Measurements from ENCODE around the gene P2RX4. TPM values are rescaled to one million over a fixed set of nuclear protein-coding genes. Genes with fewer than 3 reads are reported as not detected.

Gene P2RX4
- total RNA-seq, 1 experiment from 2014 or later = 8.1 TPM

GRCh38 chr12:121246893-121247557 lies 37.1 kb downstream of the P2RX4 start:
- Histone ChIP-seq H3K23ac (ENCODE audit: insufficient read length, low read depth, low read length) (no peak overlapping the region), H2BK12ac (ENCODE audit: insufficient read length, low read depth, low read length) (no peak overlapping the region), H2AFZ (ENCODE audit: low read length) (no peak overlapping the region), H4K8ac (replicated peaks; ENCODE audit: insufficient read length, low read depth, low read length) (no peak overlapping the region), H3K4me1 (ENCODE audit: insufficient read depth, low read length) (no peaks in the 10 kb centered on the region), H3K9me3 (ENCODE audit: control insufficient read depth, low read depth, low read length) (no peaks in the 10 kb centered on the region), H3K4me2 (ENCODE audit: insufficient read depth, insufficient read length, low read length) (no peak overlapping the region), H3T11ph (ENCODE audit: low read length) (no peak overlapping the region), H3K23me2 (ENCODE audit: insufficient read length, low read depth, low read length, poor library complexity, severe bottlenecking) (no peaks in the 10 kb centered on the region), H2BK15ac (ENCODE audit: low read depth, low read length) (no peak overlapping the region), H3K9ac (ENCODE audit: extremely low read depth, insufficient read length, low read length) (no peak overlapping the region), H3K79me2 (ENCODE audit: insufficient read depth, low read length) (no peaks in the 10 kb centered on the region), H2AK5ac (ENCODE audit: insufficient read length, low read length) (no peak overlapping the region), H2BK120ac (ENCODE audit: low read depth, low read length, poor library complexity, severe bottlenecking) (no peak overlapping the region), H2BK5ac (ENCODE audit: insufficient read length, low read length) (no peak overlapping the region), H3K4ac (ENCODE audit: low read depth, low read length) (no peak overlapping the region), H4K91ac (ENCODE audit: insufficient read length, low read depth, low read length) (no peak overlapping the region), H4K20me1 (ENCODE audit: control insufficient read depth, insufficient read depth, insufficient read length) (no peaks in the 10 kb centered on the region), H3K18ac (ENCODE audit: insufficient read length, low read depth, low read length) (no peak overlapping the region), H3K56ac (ENCODE audit: insufficient read length, low read depth, low read length) (no peak overlapping the region), H4K5ac (ENCODE audit: insufficient read length, low read depth, low read length) (no peak overlapping the region), H2BK20ac (ENCODE audit: low read depth, low read length, poor library complexity, severe bottlenecking) (no peak overlapping the region), H3K14ac (ENCODE audit: insufficient read depth, low read length) (no peak overlapping the region), H3K79me1 (ENCODE audit: insufficient read depth, low read depth, low read length, poor library complexity, severe bottlenecking) (no peaks in the 10 kb centered on the region), H3K27ac (ENCODE audit: insufficient read length, low read depth, low read length) (no peak overlapping the region), H3K27me3 (ENCODE audit: insufficient read depth, low read length) (no peaks in the 10 kb centered on the region)
- H3K27me3 Mint-ChIP-seq (ENCODE audit: low read depth) = no peaks in the 10 kb centered on the region
- TF ChIP-seq CTCF (conservative IDR thresholded peaks at IDR 0.05) = no peak
- WGBS (ENCODE audit: extremely low coverage, insufficient read length, low lambda C conversion rate) = no CpG with 5 or more reads among the region's 16 CpGs
- H3K4me3 Mint-ChIP-seq = no peak overlapping the region
- no peaks in the 10 kb centered on the region for H3K9me3 Mint-ChIP-seq
- no peak for DNase-seq
- H3K4me1 Mint-ChIP-seq = no peaks in the 10 kb centered on the region
- H3K27ac Mint-ChIP-seq = peak overlapping the region in 1 of 3 experiments; percentile 79; a peak in 1 of 7 replicates
- peaks cover 28 to 51% (median 44%) of the 10 kb centered on the region in 3 experiments; a peak in 6 of 7 replicates for H3K36me3 Mint-ChIP-seq (ENCODE audit: insufficient read depth in 1 of 3, low read depth in 3 of 3)

All from H9 (cell line).